IMR-90 (cell line): ENCODE measurements around the gene DCTD. TPM values are rescaled to one million over a fixed set of nuclear protein-coding genes. Genes with fewer than 3 reads are reported as not detected.

Experiments
- ATAC-seq: fragments of 200-7000 bp; cut with Tn5 transposase; 2 replicates; pipeline ENCODE4 v1.9.1; 2020; ENCODE audit warnings: low read depth, mild to moderate bottlenecking, moderate library complexity
- BruUV-seq: library from RNA; stranded (reverse); fragments of 400-500 nt; replicated peaks from 2 replicates; lab custom pipeline; 2021; lab: Mats Ljungman, UMichigan
- CTCF ChIA-PET: fragments of 300-600 bp; formaldehyde crosslinking; extraction: SDS; loops from one replicate; lab custom pipeline; 2021; ENCODE audit warnings: antibody characterized with exemption; lab: Yijun Ruan, JAX
- POLR2A ChIA-PET: fragments of 300-600 bp; sonication (Branson Sonifier 250); formaldehyde crosslinking; loops from one replicate; lab custom pipeline; 2022; ENCODE audit warnings: antibody characterized with exemption; ENCODE audit not compliant: unreplicated experiment; lab: Charles Lee
- DNase-seq: peaks from one replicate; pipeline ENCODE4 v3.0.0; 2013
- H2AFZ ChIP-seq: replicated peaks from 2 replicates; pipeline ENCODE3; 2013; ENCODE audit warnings: low read length, mild to moderate bottlenecking; ENCODE audit not compliant: poor library complexity
- H2AK5ac ChIP-seq: 2 replicates; pipeline ENCODE4 v1.6.1; 2013; ENCODE audit warnings: low read depth, low read length, inconsistent platforms
- H2AK9ac ChIP-seq: replicated peaks from 2 replicates; pipeline ENCODE3; 2013; ENCODE audit warnings: mild to moderate bottlenecking, low read depth, low read length, moderate library complexity; ENCODE audit not compliant: poor library complexity
- H2BK120ac ChIP-seq: 2 replicates; pipeline ENCODE4 v1.6.1; 2013; ENCODE audit warnings: low read depth, low read length, inconsistent platforms
- H2BK15ac ChIP-seq: 3 replicates; pipeline ENCODE4 v1.6.1; 2013; ENCODE audit warnings: low read depth, low read length, inconsistent platforms
- H2BK20ac ChIP-seq: 2 replicates; pipeline ENCODE4 v1.6.1; 2013; ENCODE audit warnings: low read depth, mild to moderate bottlenecking, inconsistent platforms, low read length, moderate library complexity
- H2BK5ac ChIP-seq: 2 replicates; pipeline ENCODE4 v1.6.1; 2013; ENCODE audit warnings: mild to moderate bottlenecking, low read depth, low read length, inconsistent platforms; ENCODE audit not compliant: poor library complexity, severe bottlenecking
- H3K14ac ChIP-seq: replicated peaks from 2 replicates; pipeline ENCODE4 v1.6.1; 2013; ENCODE audit warnings: low read depth, low read length, inconsistent platforms
- H3K18ac ChIP-seq: 2 replicates; pipeline ENCODE4 v1.6.1; 2013; ENCODE audit warnings: low read depth, low read length, control low read depth
- H3K23ac ChIP-seq: 2 replicates; pipeline ENCODE4 v1.6.1; 2013; ENCODE audit warnings: low read depth, low read length, inconsistent platforms
- H3K27ac ChIP-seq: 2 replicates; pipeline ENCODE4 v1.5.1; 2013; ENCODE audit warnings: mild to moderate bottlenecking, control low read depth, low read length; ENCODE audit not compliant: insufficient read depth
- H3K27me3 ChIP-seq: 2 replicates; pipeline ENCODE4 v1.6.1; 2013; ENCODE audit warnings: low read length; ENCODE audit not compliant: control insufficient read depth, insufficient read depth
- H3K36me3 ChIP-seq: 2 replicates; pipeline ENCODE4 v1.6.1; 2013; ENCODE audit warnings: low read length, mixed read lengths; ENCODE audit not compliant: control insufficient read depth, insufficient read depth
- H3K4ac ChIP-seq: 2 replicates; pipeline ENCODE4 v1.6.1; 2013; ENCODE audit warnings: low read depth, low read length, inconsistent platforms
- H3K4me1 ChIP-seq: 2 replicates; pipeline ENCODE4 v1.6.1; 2013; ENCODE audit warnings: low read length, mixed read lengths; ENCODE audit not compliant: control insufficient read depth, insufficient read depth
- H3K4me2 ChIP-seq: 2 replicates; pipeline ENCODE4 v1.6.1; 2013; ENCODE audit warnings: low read depth, mild to moderate bottlenecking, control low read depth, low read length, moderate library complexity
- H3K4me3 ChIP-seq: 2 replicates; pipeline ENCODE4 v1.5.1; 2013; ENCODE audit warnings: low read depth, mild to moderate bottlenecking, control low read depth, low read length, moderate library complexity; ENCODE audit not compliant: insufficient read depth
- H3K56ac ChIP-seq: 2 replicates; pipeline ENCODE4 v1.6.1; 2013; ENCODE audit warnings: low read length, inconsistent platforms; ENCODE audit not compliant: insufficient read depth; ENCODE audit errors: extremely low read depth
- H3K79me1 ChIP-seq, 2 experiments: 2 replicates each; pipeline ENCODE4 v1.6.1; 2013; ENCODE audit warnings: low read length in 2 of 2, inconsistent platforms in 1 of 2, low read depth in 1 of 2
- H3K9ac ChIP-seq: 2 replicates; pipeline ENCODE4 v1.6.1; 2013; ENCODE audit warnings: low read depth, low read length, control low read depth
- H3K9me1 ChIP-seq: 2 replicates; pipeline ENCODE4 v1.6.1; 2013; ENCODE audit warnings: low read length, inconsistent platforms; ENCODE audit not compliant: insufficient read depth
- H3K9me3 ChIP-seq: 2 replicates; pipeline ENCODE4 v1.6.1; 2013; ENCODE audit warnings: low read length; ENCODE audit not compliant: control insufficient read depth, insufficient read depth
- H4K20me1 ChIP-seq: 2 replicates; pipeline ENCODE4 v1.6.1; 2013; ENCODE audit warnings: low read length, inconsistent platforms; ENCODE audit not compliant: insufficient read depth
- H4K5ac ChIP-seq: 2 replicates; pipeline ENCODE4 v1.6.1; 2013; ENCODE audit warnings: mild to moderate bottlenecking, low read depth, low read length, control low read depth
- H4K8ac ChIP-seq, 2 experiments: 2 replicates each; pipeline ENCODE4 v1.6.1; 2013; ENCODE audit warnings: low read depth in 2 of 2, low read length in 2 of 2, control low read depth in 1 of 2, inconsistent platforms in 1 of 2
- H4K91ac ChIP-seq: 2 replicates; pipeline ENCODE4 v1.6.1; 2013; ENCODE audit warnings: low read depth, low read length, inconsistent platforms; ENCODE audit not compliant: insufficient read depth
- BHLHE40 ChIP-seq: fragments of 150-350 bp; IDR thresholded peaks from 2 replicates; pipeline ENCODE4 v1.6.1; 2016; ENCODE audit warnings: mild to moderate bottlenecking, low read depth, low read length
- CEBPB ChIP-seq: IDR thresholded peaks from 2 replicates; pipeline ENCODE4 v1.6.1; 2012; ENCODE audit warnings: low read depth, low read length, improper control_type of control experiment
- CHD1 ChIP-seq: IDR thresholded peaks from 2 replicates; pipeline ENCODE4 v1.6.1; 2012; ENCODE audit warnings: low read depth, low read length, improper control_type of control experiment
- FOS ChIP-seq: fragments of 150-350 bp; IDR thresholded peaks from 2 replicates; pipeline ENCODE4 v1.6.1; 2016; ENCODE audit warnings: low read depth, low read length
- MAFK ChIP-seq: IDR thresholded peaks from 2 replicates; pipeline ENCODE4 v1.6.1; 2012; ENCODE audit warnings: low read depth, low read length, improper control_type of control experiment
- MAZ ChIP-seq: IDR thresholded peaks from 2 replicates; pipeline ENCODE4 v1.6.1; 2012; ENCODE audit warnings: low read depth, mild to moderate bottlenecking, low read length, improper control_type of control experiment, moderate library complexity, borderline replicate concordance
- MXI1 ChIP-seq: IDR thresholded peaks from 2 replicates; pipeline ENCODE4 v1.6.1; 2012; ENCODE audit warnings: low read depth, mild to moderate bottlenecking, low read length, moderate library complexity, borderline replicate concordance
- NFE2L2 ChIP-seq: fragments of 150-350 bp; IDR thresholded peaks from 2 replicates; pipeline ENCODE4 v1.6.1; 2016; ENCODE audit warnings: low read depth, mild to moderate bottlenecking, low read length
- POLR2A ChIP-seq: IDR thresholded peaks from 2 replicates; pipeline ENCODE4 v1.6.1; 2012; ENCODE audit warnings: mild to moderate bottlenecking, low read depth, low read length
- RAD21 ChIP-seq: IDR thresholded peaks from 2 replicates; pipeline ENCODE4 v1.6.1; 2012; ENCODE audit warnings: low read length, improper control_type of control experiment
- RCOR1 ChIP-seq: IDR thresholded peaks from 2 replicates; pipeline ENCODE4 v1.6.1; 2012; ENCODE audit warnings: mild to moderate bottlenecking, low read length, improper control_type of control experiment; ENCODE audit not compliant: insufficient replicate concordance
- RFX5 ChIP-seq: IDR thresholded peaks from 2 replicates; pipeline ENCODE4 v1.8.0; 2012; ENCODE audit warnings: low read depth, mild to moderate bottlenecking, low read length, moderate library complexity
- SMC3 ChIP-seq: fragments of 150-350 bp; IDR thresholded peaks from 2 replicates; pipeline ENCODE4 v1.6.1; 2016; ENCODE audit warnings: low read depth, mild to moderate bottlenecking, antibody characterized with exemption, low read length, moderate library complexity
- WGBS, 2 experiments: methylation state at CpG; one replicate each; pipeline versions ENCODE4 v1.1.5 to v1.1.7; 2013; ENCODE audit warnings: missing lambda C conversion rate in 2 of 2; ENCODE audit not compliant: insufficient read length in 1 of 2; ENCODE audit errors: extremely low coverage in 2 of 2; 5-methylcytosine and 5-hydroxymethylcytosine counted together
- dilution Hi-C: fragments of 300-500 bp; cut with HindIII; formaldehyde crosslinking; loops from one replicate; pipeline ENCODE4 v1.14.3; 2018; ENCODE audit warnings: low sequenced_read_pairs; ENCODE audit not compliant: unreplicated experiment
- in situ Hi-C: fragments of 300-500 bp; cut with MboI; formaldehyde crosslinking; loops from 3 replicates; pipeline ENCODE4 v1.14.3; 2019; ENCODE audit warnings: low sequenced_read_pairs, inconsistent platforms, mixed read lengths
- intact Hi-C: fragments of 100-400 bp; cut with micrococcal nuclease; formaldehyde crosslinking; loops from 2 replicates; pipeline ENCODE4 v1.10.0; 2022
- polyA plus RNA-seq, 3 experiments: library from polyadenylated mRNA; depleted of rRNA; stranded (reverse); fragments of >200 nt; gene quantifications; 2 replicates each; pipeline ENCODE4 v1.2.3, GENCODE V29; 2012; ENCODE audit warnings: low replicate concordance in 1 of 3
- total RNA-seq: library from RNA; depleted of rRNA; stranded (reverse); fragments of >200 nt; gene quantifications from 2 replicates; pipeline ENCODE4 v1.2.3, GENCODE V29; 2012
- TF ChIP-seq, protein P1 (sequence below): fragments of 150-350 bp; IDR thresholded peaks from 2 replicates; pipeline ENCODE4 v1.6.1; 2016; ENCODE audit warnings: low read depth, mild to moderate bottlenecking, low read length, moderate library complexity, borderline replicate concordance
- TF ChIP-seq, protein P2 (sequence below): fragments of 150-350 bp; IDR thresholded peaks from 2 replicates; pipeline ENCODE4 v1.6.1; 2017; ENCODE audit warnings: mild to moderate bottlenecking, antibody characterized with exemption, low read length, low read depth
- TF ChIP-seq, protein P3 (sequence below): conservative IDR thresholded peaks from 2 replicates; pipeline ENCODE4 v1.5.1; 2012; ENCODE audit warnings: mild to moderate bottlenecking, low read depth, low read length, improper control_type of control experiment

The DCTD gene
- total and polyA plus RNA-seq, 2 of the 4 experiments (the other 2 are of a cell fraction): 90.3 to 127 TPM

DNA sequence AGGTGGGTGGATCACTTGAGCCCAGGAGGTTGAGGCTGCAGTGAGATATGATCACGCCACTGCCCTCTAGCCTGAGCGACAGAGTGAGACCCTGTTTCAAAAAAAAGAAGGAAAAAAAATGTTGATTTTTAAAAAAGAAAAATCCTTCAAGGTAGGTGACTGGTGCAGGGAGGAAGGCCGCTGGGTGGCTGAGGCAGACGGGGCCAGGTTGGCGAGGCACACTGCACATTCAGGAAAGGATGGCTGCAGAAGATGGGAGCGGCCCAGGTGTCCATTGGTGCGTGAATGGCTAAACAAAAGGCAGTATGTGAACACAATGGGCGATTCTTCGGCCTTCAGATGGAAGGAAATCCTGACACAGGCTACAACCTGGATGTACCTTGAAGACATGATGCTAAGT lies 30.4 kb downstream of the DCTD start:
- H4K20me1 ChIP-seq: no peaks in the 10 kb centered on the region
- no TSS peak for BruUV-seq
- H3K56ac ChIP-seq: no peak overlapping the region
- ATAC-seq (no peak), DNase-seq (no peak)
- TF ChIP-seq, protein P1, sequence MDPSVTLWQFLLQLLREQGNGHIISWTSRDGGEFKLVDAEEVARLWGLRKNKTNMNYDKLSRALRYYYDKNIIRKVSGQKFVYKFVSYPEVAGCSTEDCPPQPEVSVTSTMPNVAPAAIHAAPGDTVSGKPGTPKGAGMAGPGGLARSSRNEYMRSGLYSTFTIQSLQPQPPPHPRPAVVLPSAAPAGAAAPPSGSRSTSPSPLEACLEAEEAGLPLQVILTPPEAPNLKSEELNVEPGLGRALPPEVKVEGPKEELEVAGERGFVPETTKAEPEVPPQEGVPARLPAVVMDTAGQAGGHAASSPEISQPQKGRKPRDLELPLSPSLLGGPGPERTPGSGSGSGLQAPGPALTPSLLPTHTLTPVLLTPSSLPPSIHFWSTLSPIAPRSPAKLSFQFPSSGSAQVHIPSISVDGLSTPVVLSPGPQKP: no peak
- TF ChIP-seq FOS (no peak), MAFK (no peak), RCOR1 (no peak), CHD1 (no peak), NFE2L2 (no peak), RAD21 (no peak), SMC3 (no peak), POLR2A (no peak), RFX5 (no peak), MXI1 (no peak), CEBPB (no peak), BHLHE40 (no peak), MAZ (no peak)
- TF ChIP-seq, protein P2, sequence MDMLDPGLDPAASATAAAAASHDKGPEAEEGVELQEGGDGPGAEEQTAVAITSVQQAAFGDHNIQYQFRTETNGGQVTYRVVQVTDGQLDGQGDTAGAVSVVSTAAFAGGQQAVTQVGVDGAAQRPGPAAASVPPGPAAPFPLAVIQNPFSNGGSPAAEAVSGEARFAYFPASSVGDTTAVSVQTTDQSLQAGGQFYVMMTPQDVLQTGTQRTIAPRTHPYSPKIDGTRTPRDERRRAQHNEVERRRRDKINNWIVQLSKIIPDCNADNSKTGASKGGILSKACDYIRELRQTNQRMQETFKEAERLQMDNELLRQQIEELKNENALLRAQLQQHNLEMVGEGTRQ: no peak
- TF ChIP-seq, protein P3, sequence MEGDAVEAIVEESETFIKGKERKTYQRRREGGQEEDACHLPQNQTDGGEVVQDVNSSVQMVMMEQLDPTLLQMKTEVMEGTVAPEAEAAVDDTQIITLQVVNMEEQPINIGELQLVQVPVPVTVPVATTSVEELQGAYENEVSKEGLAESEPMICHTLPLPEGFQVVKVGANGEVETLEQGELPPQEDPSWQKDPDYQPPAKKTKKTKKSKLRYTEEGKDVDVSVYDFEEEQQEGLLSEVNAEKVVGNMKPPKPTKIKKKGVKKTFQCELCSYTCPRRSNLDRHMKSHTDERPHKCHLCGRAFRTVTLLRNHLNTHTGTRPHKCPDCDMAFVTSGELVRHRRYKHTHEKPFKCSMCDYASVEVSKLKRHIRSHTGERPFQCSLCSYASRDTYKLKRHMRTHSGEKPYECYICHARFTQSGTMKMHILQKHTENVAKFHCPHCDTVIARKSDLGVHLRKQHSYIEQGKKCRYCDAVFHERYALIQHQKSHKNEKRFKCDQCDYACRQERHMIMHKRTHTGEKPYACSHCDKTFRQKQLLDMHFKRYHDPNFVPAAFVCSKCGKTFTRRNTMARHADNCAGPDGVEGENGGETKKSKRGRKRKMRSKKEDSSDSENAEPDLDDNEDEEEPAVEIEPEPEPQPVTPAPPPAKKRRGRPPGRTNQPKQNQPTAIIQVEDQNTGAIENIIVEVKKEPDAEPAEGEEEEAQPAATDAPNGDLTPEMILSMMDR: no peak
- H2BK20ac ChIP-seq: no peak overlapping the region
- H3K14ac ChIP-seq: no peak overlapping the region
- peaks cover 32% of the 10 kb centered on the region for H3K36me3 ChIP-seq
- H3K9me3 ChIP-seq: no peaks in the 10 kb centered on the region; the same call in 1 of the 2 replicates
- no peaks in the 10 kb centered on the region for H3K27me3 ChIP-seq
- no peak overlapping the region for H3K4me3 ChIP-seq
- H2BK15ac ChIP-seq: no peak overlapping the region
- no peak overlapping the region for H2AFZ ChIP-seq
- H2AK5ac ChIP-seq: no peak overlapping the region
- H3K23ac ChIP-seq: no peak overlapping the region
- H3K27ac ChIP-seq: no peak overlapping the region
- H3K18ac ChIP-seq: no peak overlapping the region
- no peak overlapping the region for H4K5ac ChIP-seq
- no peak overlapping the region for H4K91ac ChIP-seq
- 98% methylated on average over 7 of the region's 9 CpGs; no CpG with 5 or more reads in 1 of the 2 experiments for WGBS, 2 experiments
- no peak overlapping the region for H2BK5ac ChIP-seq
- dilution Hi-C loops: no loop called here
- no peak overlapping the region for H2BK120ac ChIP-seq
- H3K79me1 ChIP-seq: peaks cover 0 to 20% of the 10 kb centered on the region in 2 experiments; a peak in 3 of 4 replicates
- CTCF ChIA-PET: no interaction called here
- no peak overlapping the region for H2AK9ac ChIP-seq
- H3K4me1 ChIP-seq: no peaks in the 10 kb centered on the region; the same call in 1 of the 2 replicates
- intact Hi-C loops: no loop called here
- POLR2A ChIA-PET: no interaction called here
- no peaks in the 10 kb centered on the region for H3K9me1 ChIP-seq
- in situ Hi-C loops: no loop called here
- H3K9ac ChIP-seq: no peak overlapping the region
- H3K4me2 ChIP-seq: no peak overlapping the region
- no peak overlapping the region for H3K4ac ChIP-seq
- no peak overlapping the region for H4K8ac ChIP-seq
